OCI-LY3 (cell line): ENCODE data around the gene SNX1.

Experiments used
- EZH2phosphoT487 ChIP-seq: fragments of 200-600 bp; shearing (Covaris generic); IDR thresholded peaks from 2 replicates; pipeline ENCODE4 v1.6.1; 2018; ENCODE audit warnings: antibody characterized with exemption, mixed run types, low read depth
- TF ChIP-seq, protein P1 (sequence below): fragments of 200-600, 300-600 bp; sonication (generic); IDR thresholded peaks from 2 replicates; pipeline ENCODE4 v1.5.1; 2014; ENCODE audit warnings: antibody characterized with exemption, low read length, low read depth

DNA sequence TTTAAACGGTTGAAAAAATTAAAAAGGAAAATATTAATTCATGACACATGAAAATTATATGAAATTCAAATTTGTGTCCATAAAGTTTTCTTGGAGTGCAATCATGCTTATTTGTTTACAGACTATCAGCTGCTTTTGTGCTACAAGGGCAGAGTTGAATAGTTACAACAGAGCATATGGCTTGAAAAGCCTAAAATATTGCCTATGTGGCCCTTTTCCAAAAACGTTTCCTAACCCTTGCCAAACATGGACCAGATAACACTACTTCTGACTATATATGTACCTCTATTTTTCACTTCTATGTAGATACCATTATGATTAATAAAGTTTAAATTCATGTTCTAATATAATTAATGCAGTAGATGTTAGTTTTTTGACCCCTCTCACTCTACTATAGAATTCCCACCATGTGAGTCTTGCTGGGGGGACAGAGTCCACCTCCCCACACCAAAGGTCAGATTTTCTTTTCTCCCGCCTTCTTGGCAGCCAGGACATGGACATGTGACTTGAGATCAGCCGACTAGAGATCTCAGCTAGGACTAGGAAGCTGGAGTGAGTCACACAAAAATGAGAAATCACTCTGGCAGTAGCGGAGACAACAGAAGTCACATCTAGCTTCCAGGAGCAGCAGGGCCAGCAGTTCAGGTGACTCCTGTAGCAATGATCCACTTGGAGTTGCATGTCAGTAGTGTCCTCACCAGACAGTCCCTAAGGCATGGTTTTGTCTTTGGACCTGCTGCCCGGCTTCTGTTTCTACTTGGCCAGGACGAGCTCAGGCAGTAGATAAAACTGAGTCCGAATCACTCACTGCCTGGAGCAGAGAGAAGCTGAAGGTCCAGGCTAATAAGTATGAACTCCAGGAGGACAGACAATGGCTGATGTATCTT, 24.6 kb upstream of the SNX1 start:
- TF ChIP-seq, protein P1, sequence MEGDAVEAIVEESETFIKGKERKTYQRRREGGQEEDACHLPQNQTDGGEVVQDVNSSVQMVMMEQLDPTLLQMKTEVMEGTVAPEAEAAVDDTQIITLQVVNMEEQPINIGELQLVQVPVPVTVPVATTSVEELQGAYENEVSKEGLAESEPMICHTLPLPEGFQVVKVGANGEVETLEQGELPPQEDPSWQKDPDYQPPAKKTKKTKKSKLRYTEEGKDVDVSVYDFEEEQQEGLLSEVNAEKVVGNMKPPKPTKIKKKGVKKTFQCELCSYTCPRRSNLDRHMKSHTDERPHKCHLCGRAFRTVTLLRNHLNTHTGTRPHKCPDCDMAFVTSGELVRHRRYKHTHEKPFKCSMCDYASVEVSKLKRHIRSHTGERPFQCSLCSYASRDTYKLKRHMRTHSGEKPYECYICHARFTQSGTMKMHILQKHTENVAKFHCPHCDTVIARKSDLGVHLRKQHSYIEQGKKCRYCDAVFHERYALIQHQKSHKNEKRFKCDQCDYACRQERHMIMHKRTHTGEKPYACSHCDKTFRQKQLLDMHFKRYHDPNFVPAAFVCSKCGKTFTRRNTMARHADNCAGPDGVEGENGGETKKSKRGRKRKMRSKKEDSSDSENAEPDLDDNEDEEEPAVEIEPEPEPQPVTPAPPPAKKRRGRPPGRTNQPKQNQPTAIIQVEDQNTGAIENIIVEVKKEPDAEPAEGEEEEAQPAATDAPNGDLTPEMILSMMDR = no peak
- no peak for TF ChIP-seq EZH2phosphoT487
